ENCODE data around the gene ZNF518B.

Gene ZNF518B

GRCh38 chr4:10490996-10491395 lies 33.8 kb upstream of the ZNF518B start:
- H4K20me1 ChIP-seq (ENCODE audit: insufficient read depth, low read length), result no peaks in the 10 kb centered on the region
- no peaks in the 10 kb centered on the region for H3F3A ChIP-seq (ENCODE audit: insufficient read depth, low read length)
- H3K9ac ChIP-seq (ENCODE audit: low read length), result no peak overlapping the region
- H3K9me3 ChIP-seq (replicated peaks; ENCODE audit: insufficient read depth, low read length), result no peaks in the 10 kb centered on the region
- no peaks in the 10 kb centered on the region for H3K27me3 ChIP-seq (replicated peaks; ENCODE audit: insufficient read depth, low read length)
- H3K9me2 ChIP-seq (replicated peaks; ENCODE audit: insufficient read depth, low read length), result no peaks in the 10 kb centered on the region
- no peak for DNase-seq
- H3K4me3 ChIP-seq (ENCODE audit: low read length), result no peak overlapping the region
- no peaks in the 10 kb centered on the region for H3K4me1 ChIP-seq (ENCODE audit: low read length)
- H3K27ac ChIP-seq (ENCODE audit: low read length), result no peak overlapping the region
- H3K4me2 ChIP-seq (ENCODE audit: low read depth, low read length), result no peak overlapping the region
- no peaks in the 10 kb centered on the region for H3K36me3 ChIP-seq (replicated peaks; ENCODE audit: insufficient read depth, low read length)
- H2AFZ ChIP-seq (ENCODE audit: low read length), result no peak overlapping the region
- no peaks in the 10 kb centered on the region for H3K79me2 ChIP-seq (ENCODE audit: low read length)
- TF ChIP-seq CTCF (IDR thresholded peaks at IDR 0.05; ENCODE audit: low read length) (no peak), EZH2phosphoT487 (IDR thresholded peaks at IDR 0.05; ENCODE audit: low read length) (no peak), EZH2 (optimal IDR thresholded peaks at IDR 0.05; ENCODE audit: low read depth, low read length) (no peak)

GRCh38 chr4:10482913-10483312 lies 25.7 kb upstream of the ZNF518B start:
- H4K20me1 ChIP-seq (ENCODE audit: insufficient read depth, low read length), result no peaks in the 10 kb centered on the region
- no peak overlapping the region for H3K27ac ChIP-seq (ENCODE audit: low read length)
- no peaks in the 10 kb centered on the region for H3K27me3 ChIP-seq (replicated peaks; ENCODE audit: insufficient read depth, low read length)
- no peaks in the 10 kb centered on the region for H3K9me2 ChIP-seq (replicated peaks; ENCODE audit: insufficient read depth, low read length)
- no peak overlapping the region for H3K4me2 ChIP-seq (ENCODE audit: low read depth, low read length)
- no peaks in the 10 kb centered on the region for H3F3A ChIP-seq (ENCODE audit: insufficient read depth, low read length)
- DNase-seq, result no peak
- no peaks in the 10 kb centered on the region for H3K9me3 ChIP-seq (replicated peaks; ENCODE audit: insufficient read depth, low read length)
- no peaks in the 10 kb centered on the region for H3K4me1 ChIP-seq (ENCODE audit: low read length)
- H2AFZ ChIP-seq (ENCODE audit: low read length), result no peak overlapping the region
- H3K9ac ChIP-seq (ENCODE audit: low read length), result no peak overlapping the region
- no peaks in the 10 kb centered on the region for H3K79me2 ChIP-seq (ENCODE audit: low read length)
- H3K36me3 ChIP-seq (replicated peaks; ENCODE audit: insufficient read depth, low read length), result no peaks in the 10 kb centered on the region; the same call in 1 of the 2 replicates
- TF ChIP-seq EZH2 (optimal IDR thresholded peaks at IDR 0.05; ENCODE audit: low read depth, low read length) (no peak), CTCF (IDR thresholded peaks at IDR 0.05; ENCODE audit: low read length) (no peak), EZH2phosphoT487 (IDR thresholded peaks at IDR 0.05; ENCODE audit: low read length) (no peak)
- H3K4me3 ChIP-seq (ENCODE audit: low read length), result no peak overlapping the region

- Histone ChIP-seq H3K9me2 (replicated peaks; ENCODE audit: insufficient read depth, low read length) (no peaks in the 10 kb centered on the region), H2AFZ (ENCODE audit: low read length) (no peak overlapping the region), H3K4me2 (ENCODE audit: low read depth, low read length) (no peak overlapping the region), H3K4me1 (ENCODE audit: low read length) (no peaks in the 10 kb centered on the region), H3K36me3 (replicated peaks; ENCODE audit: insufficient read depth, low read length) (no peaks in the 10 kb centered on the region; the same call in 1 of the 2 replicates), H3K9ac (ENCODE audit: low read length) (no peak overlapping the region), H3F3A (ENCODE audit: insufficient read depth, low read length) (no peaks in the 10 kb centered on the region), H3K9me3 (replicated peaks; ENCODE audit: insufficient read depth, low read length) (no peaks in the 10 kb centered on the region), H3K79me2 (ENCODE audit: low read length) (no peaks in the 10 kb centered on the region), H3K27ac (ENCODE audit: low read length) (no peak overlapping the region), H3K4me3 (ENCODE audit: low read length) (no peak overlapping the region), H3K27me3 (replicated peaks; ENCODE audit: insufficient read depth, low read length) (no peaks in the 10 kb centered on the region), H4K20me1 (ENCODE audit: insufficient read depth, low read length) (no peaks in the 10 kb centered on the region)
- DNase-seq, result no peak
- TF ChIP-seq EZH2 (optimal IDR thresholded peaks at IDR 0.05; ENCODE audit: low read depth, low read length), result no peak
Observed at GRCh38 chr4:10480616-10481015, 23.4 kb upstream of the ZNF518B start.

GRCh38 chr4:10478621-10479020 lies 21.4 kb upstream of the ZNF518B start:
- DNase-seq, result no peak
- no peaks in the 10 kb centered on the region for H3K27me3 ChIP-seq (replicated peaks; ENCODE audit: insufficient read depth, low read length)
- no peaks in the 10 kb centered on the region for H3K9me3 ChIP-seq (replicated peaks; ENCODE audit: insufficient read depth, low read length)
- no peak overlapping the region for H3K4me2 ChIP-seq (ENCODE audit: low read depth, low read length)
- no peak overlapping the region for H3K4me3 ChIP-seq (ENCODE audit: low read length)
- no peaks in the 10 kb centered on the region for H3F3A ChIP-seq (ENCODE audit: insufficient read depth, low read length)
- no peak overlapping the region for H3K9ac ChIP-seq (ENCODE audit: low read length)
- no peak overlapping the region for H2AFZ ChIP-seq (ENCODE audit: low read length)
- H4K20me1 ChIP-seq (ENCODE audit: insufficient read depth, low read length), result no peaks in the 10 kb centered on the region
- H3K4me1 ChIP-seq (ENCODE audit: low read length), result no peaks in the 10 kb centered on the region
- no peak overlapping the region for H3K27ac ChIP-seq (ENCODE audit: low read length)
- TF ChIP-seq CTCF (IDR thresholded peaks at IDR 0.05; ENCODE audit: low read length) (no peak), EZH2 (optimal IDR thresholded peaks at IDR 0.05; ENCODE audit: low read depth, low read length) (no peak), EZH2phosphoT487 (IDR thresholded peaks at IDR 0.05; ENCODE audit: low read length) (no peak)
- no peaks in the 10 kb centered on the region for H3K9me2 ChIP-seq (replicated peaks; ENCODE audit: insufficient read depth, low read length)
- H3K36me3 ChIP-seq (replicated peaks; ENCODE audit: insufficient read depth, low read length), result no peaks in the 10 kb centered on the region; the same call in 1 of the 2 replicates
- no peaks in the 10 kb centered on the region for H3K79me2 ChIP-seq (ENCODE audit: low read length)
